Body of pancreas (tissue), 4 donors: ENCODE measurements around the gene WDR83. TPM values are rescaled to one million over a fixed set of nuclear protein-coding genes. Genes with fewer than 3 reads are reported as not detected.

ENCODE experiments used
- ATAC-seq: fragments of 150-250 bp; one replicate; pipeline ENCODE4 v1.9.1; 2016
- DNase-seq, 4 donors: peaks; one replicate each; pipeline ENCODE4 v3.0.0-alpha.2; 2019
- H3K27ac ChIP-seq, 4 donors: fragments of 200-600 bp; sonication (generic); 1 replicate in 3 of 4; 2 replicates in 1 of 4; pipeline versions ENCODE4 v1.5.1 to v1.6.1; 2016 to 2019; ENCODE audit warnings: mild to moderate bottlenecking in 1 of 4, mixed read lengths in 1 of 4, moderate library complexity in 1 of 4
- H3K27me3 ChIP-seq, 2 donors: fragments of 200-600 bp; sonication (generic); one replicate each; pipeline ENCODE4 v1.6.0; 2016; ENCODE audit warnings: mild to moderate bottlenecking in 1 of 2
- H3K36me3 ChIP-seq, 2 donors: fragments of 200-600 bp; sonication (generic); replicated peaks in 1 of 2; 2 replicates each; pipeline ENCODE4 v1.5.1; 2016; ENCODE audit warnings: low read depth in 2 of 2; ENCODE audit not compliant: insufficient read depth in 1 of 2
- H3K4me1 ChIP-seq: fragments of 200-600 bp; sonication (generic); one replicate; pipeline ENCODE4 v1.6.0; 2016
- H3K4me3 ChIP-seq, 2 donors: fragments of 200-600 bp; sonication (generic); 1 replicate in 1 of 2; 2 replicates in 1 of 2; pipeline ENCODE4 v1.5.1; 2016 to 2019
- H3K9me3 ChIP-seq, 3 donors: fragments of 200-600 bp; sonication (generic); 1 replicate in 2 of 3; 2 replicates in 1 of 3; pipeline ENCODE4 v1.5.1; 2016
- CTCF ChIP-seq, 7 experiments: fragments of 450-650 bp in 4 of 7; fragments of 200-600 bp in 3 of 7; sonication (generic) in 3 of 7; IDR thresholded peaks; one replicate each; pipeline ENCODE4 v1.5.1; 2016 to 2019; ENCODE audit warnings: antibody characterized with exemption in 7 of 7
- POLR2A ChIP-seq, 3 donors: fragments of 450-650 bp; IDR thresholded peaks; one replicate each; pipeline ENCODE4 v1.6.1; 2016; ENCODE audit warnings: antibody characterized with exemption in 3 of 3, mild to moderate bottlenecking in 2 of 3
- WGBS, 2 donors: methylation state at CpG; one replicate each; pipeline ENCODE4 v1.1.5; 2017; 5-methylcytosine and 5-hydroxymethylcytosine counted together
- intact Hi-C: fragments of 100-400 bp; cut with DNase I; formaldehyde crosslinking; loops from one replicate; pipeline ENCODE4 v1.15.1; 2023
- total RNA-seq, 2 donors: library from RNA; depleted of rRNA; stranded (reverse); fragments of >200 nt; gene quantifications; one replicate each; pipeline ENCODE4 v1.1.0, GENCODE V29; 2016

The WDR83 gene
- total RNA-seq, 2 donors from 2014 or later: 12.5 to 37.2 TPM

GRCh38 chr19:12715929-12716328, 49.3 kb downstream of the WDR83 start:
- Histone ChIP-seq H3K4me3 (no peak overlapping the region), H3K36me3 (peaks cover 5 to 22% of the 10 kb centered on the region in 2 donors), H3K9me3 (no peaks in the 10 kb centered on the region), H3K27ac (no peak overlapping the region), H3K27me3 (no peaks in the 10 kb centered on the region), H3K4me1 (peaks cover 11% of the 10 kb centered on the region)
- intact Hi-C loops: no loop called here
- TF ChIP-seq CTCF (IDR thresholded peaks at IDR 0.05): no peak
- TF ChIP-seq POLR2A (IDR thresholded peaks at IDR 0.05): no peak
- DNase-seq (no peak), ATAC-seq (no peak)
- 88 to 96% methylated on average over 3 of the region's 3 CpGs for WGBS, 2 donors

- H3K4me3 ChIP-seq: no peak overlapping the region
- H3K4me1 ChIP-seq: peaks cover 37% of the 10 kb centered on the region
- H3K27ac ChIP-seq: no peak overlapping the region
- no peaks in the 10 kb centered on the region for H3K9me3 ChIP-seq
- DNase-seq (no peak), ATAC-seq (no peak)
- TF ChIP-seq CTCF (IDR thresholded peaks at IDR 0.05) (no peak), POLR2A (IDR thresholded peaks at IDR 0.05) (no peak)
- H3K36me3 ChIP-seq: peaks cover 0 to 3% of the 10 kb centered on the region in 2 donors
- intact Hi-C loops: no loop called here
- no peaks in the 10 kb centered on the region for H3K27me3 ChIP-seq
- WGBS, 2 donors: 85 to 91% methylated on average over 10 of the region's 10 CpGs
Observed at GRCh38 chr19:12720296-12720695, 53.7 kb downstream of the WDR83 start.

- no peak for TF ChIP-seq CTCF (IDR thresholded peaks at IDR 0.05)
- no peak for TF ChIP-seq POLR2A (IDR thresholded peaks at IDR 0.05)
- intact Hi-C loops: no loop called here
- 0 to 3% methylated on average over 5 to 56 of the region's 59 CpGs for WGBS, 2 donors
- Histone ChIP-seq H3K27me3 (no peaks in the 10 kb centered on the region), H3K27ac (peak overlapping the region; percentile 69 to 93 (median 88)), H3K9me3 (no peaks in the 10 kb centered on the region), H3K4me3 (peak overlapping the region; percentile 29 to 77), H3K4me1 (peaks cover 37% of the 10 kb centered on the region), H3K36me3 (peaks cover 0 to 2% of the 10 kb centered on the region in 2 donors)
- peak in 3 of 4 donors; percentile 10 to 28 (median 19) for DNase-seq
- no peak for ATAC-seq
Observed at GRCh38 chr19:12720851-12721655, 54.4 kb downstream of the WDR83 start.

- DNase-seq (peak; percentile 63 to 69 (median 68)), ATAC-seq (peak; percentile 74)
- Histone ChIP-seq H3K4me1 (peaks cover 37% of the 10 kb centered on the region), H3K4me3 (peak overlapping the region; percentile 29 to 77), H3K36me3 (no peaks in the 10 kb centered on the region), H3K27me3 (no peaks in the 10 kb centered on the region), H3K27ac (peak overlapping the region; percentile 69 to 93 (median 88)), H3K9me3 (no peaks in the 10 kb centered on the region)
- WGBS, 2 donors: 0 to 1% methylated on average over 19 to 55 of the region's 65 CpGs
- intact Hi-C loops: no loop called here
- TF ChIP-seq CTCF (IDR thresholded peaks at IDR 0.05) (no peak), POLR2A (IDR thresholded peaks at IDR 0.05) (no peak)
Observed at GRCh38 chr19:12721656-12722565, 55.3 kb downstream of the WDR83 start.
